Activated CD4-positive, CD25-positive, alpha-beta regulatory T cell (primary cell): ENCODE results near the gene OR8K1.

Experiments used
- DNase-seq, 4 experiments: peaks; one replicate each; lab custom pipeline; 2025; lab: John Stamatoyannopoulos, UW

Gene OR8K1

DNA sequence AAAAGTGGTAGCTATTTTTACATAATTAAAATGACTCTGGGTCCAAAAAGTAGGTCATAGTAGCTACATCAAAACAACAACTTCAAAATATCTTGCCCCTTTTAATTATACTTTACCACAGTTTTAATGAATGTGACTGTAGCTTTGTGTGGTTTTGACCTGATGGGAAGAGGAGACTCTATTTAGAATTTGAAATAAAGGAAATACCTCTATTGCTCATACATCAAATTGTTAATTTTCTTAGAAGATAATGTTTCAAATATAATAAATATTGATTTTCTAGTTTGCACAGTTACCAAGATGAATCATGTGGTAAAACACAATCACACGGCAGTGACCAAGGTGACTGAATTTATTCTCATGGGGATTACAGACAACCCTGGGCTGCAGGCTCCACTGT lies at the start of gene OR8K1:
TSS of gene OR8K1 (plus strand) at position 301 of the 400 bp plus-strand sequence. CDS start at position 301, 0 bp downstream.
- no peak for DNase-seq

GRCh38 chr11:56296898-56297297 lies 48.9 kb upstream of the OR8K1 start:
- no peak for DNase-seq

GRCh38 chr11:56307836-56308235 lies 38.0 kb upstream of the OR8K1 start:
- no peak for DNase-seq

DNA sequence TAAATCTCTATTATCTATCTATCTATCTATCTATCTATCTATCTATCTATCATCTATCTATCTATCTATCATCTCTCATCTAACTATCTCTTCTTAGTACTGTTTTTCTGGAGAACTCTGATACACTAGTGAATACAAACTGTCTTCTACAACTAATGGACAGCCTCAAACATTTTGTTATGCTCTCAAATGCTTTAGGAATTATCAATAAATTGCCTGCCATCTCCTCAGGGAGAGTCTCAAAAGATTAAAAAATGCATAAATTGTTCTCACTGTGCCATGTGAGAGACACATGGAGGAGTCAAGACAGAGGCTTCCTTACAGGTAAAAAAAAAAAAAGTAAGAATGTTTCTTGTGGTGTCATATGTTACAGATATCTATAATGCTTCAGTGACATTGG lies 31.0 kb upstream of the OR8K1 start, which contains the start of gene OR8K3:
TSS of gene OR8K3 (plus strand) at position 301 of the 400 bp plus-strand sequence. CDS start 3,163 bp downstream, outside the sequence.
- no peak for DNase-seq

DNA sequence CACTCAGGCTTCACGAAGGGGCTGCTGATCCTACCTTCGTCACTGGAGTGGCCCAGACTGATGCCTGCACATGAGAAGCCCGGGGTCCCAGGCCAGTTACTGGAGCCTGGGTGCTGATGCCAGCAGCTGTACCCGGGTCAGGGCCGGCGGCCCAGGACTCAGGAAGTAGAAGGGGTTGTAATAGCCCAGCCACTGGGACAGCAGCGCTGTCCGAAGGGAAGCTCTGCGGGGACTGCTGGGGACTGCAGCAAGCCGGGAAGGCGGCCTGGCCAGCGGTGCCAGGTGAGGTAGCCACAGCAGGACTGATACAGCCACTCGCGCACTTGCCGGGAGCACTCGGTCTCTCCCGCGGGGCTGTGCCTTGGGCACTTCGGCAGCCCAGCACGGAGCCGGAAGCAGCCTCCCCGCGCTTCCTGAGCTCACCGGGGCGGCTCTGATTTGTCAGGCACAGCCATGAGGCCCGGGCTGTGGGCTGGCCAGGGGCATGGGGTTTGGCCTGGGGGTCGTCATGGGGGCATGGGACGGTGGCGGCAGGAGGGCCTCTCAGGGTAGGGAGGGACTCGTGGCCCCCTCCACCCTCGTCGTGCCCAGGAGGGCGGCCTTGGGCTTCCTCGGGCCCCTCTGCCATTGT lies 13.9 kb upstream of the OR8K1 start:
- DNase-seq = no peak

DNA sequence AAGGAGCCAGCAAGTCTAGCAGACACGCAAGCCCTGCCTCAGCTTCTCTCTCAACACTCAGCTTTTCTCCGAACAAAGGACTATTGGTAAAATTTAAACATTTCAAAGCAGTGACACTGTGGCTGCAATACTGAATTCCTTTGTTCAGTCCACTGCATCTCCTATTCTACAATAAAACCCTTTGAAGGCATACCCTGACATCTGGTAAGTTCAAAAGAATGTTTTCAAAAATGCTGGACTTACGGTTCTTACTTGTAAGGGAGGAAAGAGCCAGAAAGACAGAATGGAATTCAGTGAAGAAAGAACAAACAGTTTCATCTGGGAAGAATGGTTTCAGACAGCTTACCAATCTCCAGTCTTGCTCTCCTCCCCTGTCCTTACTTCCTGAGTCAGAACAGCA lies 12.7 kb upstream of the OR8K1 start:
- DNase-seq = no peak

DNA sequence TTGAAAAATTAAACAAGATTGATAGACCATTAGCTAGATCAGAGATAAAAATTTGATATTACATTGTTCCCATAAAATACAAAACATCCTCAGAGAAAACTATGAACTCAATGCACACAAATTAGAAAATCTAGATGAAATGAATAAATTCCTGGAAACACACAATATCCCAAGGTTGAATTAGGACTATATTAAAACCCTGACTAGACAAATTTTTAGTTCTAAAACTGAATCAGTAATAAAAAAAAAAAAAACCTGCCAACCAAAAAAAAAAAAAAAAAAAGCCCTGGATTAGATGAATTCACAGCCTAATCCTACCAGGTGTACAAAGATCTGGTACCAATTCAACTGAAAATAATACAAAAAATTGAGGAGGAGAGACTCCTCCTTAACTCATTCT lies 5.5 kb upstream of the OR8K1 start:
- no peak for DNase-seq

DNA sequence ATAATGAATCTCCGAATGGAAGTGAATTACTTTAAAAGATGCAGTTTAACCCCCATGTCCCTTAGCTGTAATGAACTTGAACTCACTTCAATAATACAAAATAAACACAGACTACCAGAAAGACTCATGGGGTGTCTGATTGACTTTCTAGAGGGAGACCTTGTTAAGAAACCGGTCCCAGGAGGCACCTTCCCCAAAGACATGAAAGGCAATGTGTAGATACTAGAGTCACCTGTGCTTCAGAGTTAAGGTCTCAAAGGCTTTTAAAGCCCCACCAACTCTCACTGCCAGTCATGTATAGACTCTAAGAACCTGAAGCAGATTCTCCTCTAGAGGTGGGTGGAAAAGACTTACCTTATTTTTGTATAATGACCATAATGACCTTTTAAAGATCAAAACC lies 8.2 kb downstream of the OR8K1 start, which contains the start of gene OR8J1:
TSS of gene OR8J1 (plus strand) at position 301 of the 400 bp plus-strand sequence. CDS start 5,956 bp downstream, outside the sequence.
- no peak for DNase-seq

GRCh38 chr11:56375324-56375723 lies 29.5 kb downstream of the OR8K1 start, which contains the start of gene OR8U1:
TSS of gene OR8U1 (plus strand) at chr11:56375624. CDS start at chr11:56375624, 0 bp downstream.
- no peak for DNase-seq

DNA sequence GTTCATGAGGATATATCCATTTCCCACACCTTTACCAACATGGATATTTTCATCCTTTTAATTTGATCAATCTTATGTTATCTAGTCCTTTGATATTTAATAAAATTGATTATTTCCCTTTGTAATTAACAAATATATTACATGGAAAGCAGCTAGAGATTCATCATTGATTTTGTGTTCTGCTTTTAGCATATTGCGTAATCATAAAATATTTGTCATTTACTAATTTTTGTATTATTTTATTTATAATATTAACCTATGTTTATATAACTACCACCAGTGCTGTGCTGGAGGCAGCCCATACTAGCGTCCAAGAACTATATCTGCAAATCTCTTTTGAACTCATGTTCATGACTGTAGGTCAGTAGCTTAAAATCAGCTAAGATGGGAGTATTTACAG lies 34.3 kb downstream of the OR8K1 start:
- DNase-seq = no peak

DNA sequence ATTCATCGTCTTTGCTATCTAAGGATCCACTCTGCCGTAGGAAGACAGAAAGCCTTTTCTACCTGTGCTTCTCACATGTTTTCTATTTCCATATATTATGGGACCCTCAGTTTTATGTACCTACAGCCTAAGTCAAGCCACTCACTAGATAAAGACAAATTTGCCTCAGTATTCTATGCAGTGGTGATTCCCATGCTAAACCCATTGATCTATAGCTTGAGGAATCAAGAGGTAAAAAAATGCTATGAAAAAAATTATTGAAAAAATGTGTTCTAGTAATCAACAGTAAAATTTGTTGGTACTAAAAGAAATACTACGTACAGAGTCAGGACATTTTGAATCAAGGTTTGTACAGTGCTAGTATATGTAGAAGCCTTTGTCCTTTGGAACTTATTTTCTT lies 48.5 kb downstream of the OR8K1 start:
- DNase-seq = no peak

- no peak for DNase-seq
Observed at GRCh38 chr11:56396047-56396446, 50.2 kb downstream of the OR8K1 start.
